Neural progenitor cell (in vitro differentiated cells): ENCODE measurements around the gene ACAD10.

Experiments
- CTCF ChIP-seq: fragments of 200-600 bp; sonication (generic); IDR thresholded peaks from 2 replicates; pipeline ENCODE4 v1.5.1; 2017; ENCODE audit warnings: antibody characterized with exemption, mild to moderate bottlenecking
- EZH2 ChIP-seq: fragments of 200-600 bp; sonication (generic); IDR thresholded peaks from 2 replicates; pipeline ENCODE4 v1.6.1; 2017; ENCODE audit warnings: antibody characterized with exemption, mild to moderate bottlenecking, moderate library complexity

GRCh38 chr12:111766608-111767361, 80.9 kb downstream of the ACAD10 start, which contains the start of gene ALDH2:
- peak; percentile 15 for TF ChIP-seq CTCF
- TF ChIP-seq EZH2, result no peak
